Osteoblast (primary cell): ENCODE measurements around the gene DLK2. TPM values are rescaled to one million over a fixed set of nuclear protein-coding genes. Genes with fewer than 3 reads are reported as not detected.
"Not testable (repeated sequence)": the region's sequence is repeated elsewhere in the genome, so short reads cannot be mapped to it uniquely, and the experiment has no call there.

Source experiments
- DNase-seq: peaks from one replicate; pipeline ENCODE4 v3.0.0; 2011; ENCODE audit warnings: low spot score, mixed read lengths; ENCODE audit not compliant: insufficient read length; ENCODE audit errors: missing footprints
- H2AFZ ChIP-seq: 2 replicates; pipeline ENCODE4 v1.6.0; 2011; ENCODE audit warnings: mild to moderate bottlenecking, low read length
- H3K27ac ChIP-seq: 2 replicates; pipeline ENCODE4 v1.5.1; 2011; ENCODE audit warnings: mild to moderate bottlenecking, low read depth, low read length, moderate library complexity
- H3K27me3 ChIP-seq: 2 replicates; pipeline ENCODE4 v1.6.0; 2012; ENCODE audit warnings: mild to moderate bottlenecking, control low read depth, inconsistent platforms, low read length, moderate library complexity; ENCODE audit not compliant: insufficient read depth
- H3K36me3 ChIP-seq: 2 replicates; pipeline ENCODE4 v1.5.1; 2011; ENCODE audit warnings: mild to moderate bottlenecking, low read length, control low read depth, moderate library complexity; ENCODE audit not compliant: insufficient read depth
- H3K4me1 ChIP-seq: 2 replicates; pipeline ENCODE4 v1.5.1; 2011; ENCODE audit warnings: mild to moderate bottlenecking, low read length, control low read depth, moderate library complexity; ENCODE audit not compliant: insufficient read depth
- H3K4me2 ChIP-seq: 2 replicates; pipeline ENCODE4 v1.6.0; 2011; ENCODE audit warnings: mild to moderate bottlenecking, low read length; ENCODE audit not compliant: insufficient read depth
- H3K4me3 ChIP-seq: fragments of 200-600 bp; sonication (generic); 3 replicates; pipeline ENCODE4 v1.5.1; 2012; ENCODE audit warnings: mild to moderate bottlenecking, low read length, inconsistent platforms; ENCODE audit not compliant: insufficient read depth
- H3K79me2 ChIP-seq: 2 replicates; pipeline ENCODE4 v1.6.0; 2012; ENCODE audit warnings: mild to moderate bottlenecking, low read length, control low read depth, inconsistent platforms; ENCODE audit not compliant: insufficient read depth
- H3K9me3 ChIP-seq: 2 replicates; pipeline ENCODE4 v1.5.1; 2011; ENCODE audit warnings: low read depth, low read length, control low read depth
- H4K20me1 ChIP-seq: 2 replicates; pipeline ENCODE4 v1.6.0; 2012; ENCODE audit warnings: mild to moderate bottlenecking, low read length, control low read depth; ENCODE audit not compliant: insufficient read depth
- total RNA-seq: library from RNA; depleted of rRNA; stranded (reverse); fragments of >200 nt; gene quantifications from 2 replicates; pipeline ENCODE4 v1.2.3, GENCODE V29; 2012
- TF ChIP-seq, protein P1 (sequence below): IDR thresholded peaks from 2 replicates; pipeline ENCODE4 v1.5.1; 2011; ENCODE audit warnings: mild to moderate bottlenecking, low read depth, low read length, moderate library complexity; ENCODE audit errors: extremely low read depth

Gene DLK2
- total RNA-seq, 1 donor = not detected

DNA sequence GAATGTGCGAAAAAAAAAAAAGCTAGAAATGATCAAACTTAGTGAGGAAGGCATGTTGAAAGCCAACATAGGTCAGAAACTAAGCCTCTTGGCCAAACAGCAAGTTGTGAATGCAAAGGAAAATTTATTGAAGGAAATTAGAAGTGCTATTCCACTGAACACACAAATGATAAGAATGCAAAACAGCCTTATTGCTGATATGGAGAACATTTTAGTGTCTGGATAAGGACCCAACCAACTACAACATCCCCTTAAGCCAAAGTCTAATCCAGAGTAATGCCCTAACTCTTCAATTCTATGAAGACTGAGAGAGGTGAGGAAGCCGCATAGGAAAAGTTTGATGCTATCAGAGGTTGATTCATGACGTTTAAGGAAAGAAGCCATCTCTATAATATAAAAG lies 33.5 kb downstream of the DLK2 start:
- no peak overlapping the region for H3K27ac ChIP-seq
- H3K9me3 ChIP-seq = no peaks in the 10 kb centered on the region
- no peak overlapping the region for H3K4me3 ChIP-seq
- H3K4me2 ChIP-seq = no peak overlapping the region
- H4K20me1 ChIP-seq = no peaks in the 10 kb centered on the region
- DNase-seq = no peak
- H3K27me3 ChIP-seq = peaks cover 6% of the 10 kb centered on the region
- H3K79me2 ChIP-seq = no peaks in the 10 kb centered on the region
- no peaks in the 10 kb centered on the region for H3K36me3 ChIP-seq
- H3K4me1 ChIP-seq = no peaks in the 10 kb centered on the region
- TF ChIP-seq, protein P1, sequence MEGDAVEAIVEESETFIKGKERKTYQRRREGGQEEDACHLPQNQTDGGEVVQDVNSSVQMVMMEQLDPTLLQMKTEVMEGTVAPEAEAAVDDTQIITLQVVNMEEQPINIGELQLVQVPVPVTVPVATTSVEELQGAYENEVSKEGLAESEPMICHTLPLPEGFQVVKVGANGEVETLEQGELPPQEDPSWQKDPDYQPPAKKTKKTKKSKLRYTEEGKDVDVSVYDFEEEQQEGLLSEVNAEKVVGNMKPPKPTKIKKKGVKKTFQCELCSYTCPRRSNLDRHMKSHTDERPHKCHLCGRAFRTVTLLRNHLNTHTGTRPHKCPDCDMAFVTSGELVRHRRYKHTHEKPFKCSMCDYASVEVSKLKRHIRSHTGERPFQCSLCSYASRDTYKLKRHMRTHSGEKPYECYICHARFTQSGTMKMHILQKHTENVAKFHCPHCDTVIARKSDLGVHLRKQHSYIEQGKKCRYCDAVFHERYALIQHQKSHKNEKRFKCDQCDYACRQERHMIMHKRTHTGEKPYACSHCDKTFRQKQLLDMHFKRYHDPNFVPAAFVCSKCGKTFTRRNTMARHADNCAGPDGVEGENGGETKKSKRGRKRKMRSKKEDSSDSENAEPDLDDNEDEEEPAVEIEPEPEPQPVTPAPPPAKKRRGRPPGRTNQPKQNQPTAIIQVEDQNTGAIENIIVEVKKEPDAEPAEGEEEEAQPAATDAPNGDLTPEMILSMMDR = no peak
- no peak overlapping the region for H2AFZ ChIP-seq

DNA sequence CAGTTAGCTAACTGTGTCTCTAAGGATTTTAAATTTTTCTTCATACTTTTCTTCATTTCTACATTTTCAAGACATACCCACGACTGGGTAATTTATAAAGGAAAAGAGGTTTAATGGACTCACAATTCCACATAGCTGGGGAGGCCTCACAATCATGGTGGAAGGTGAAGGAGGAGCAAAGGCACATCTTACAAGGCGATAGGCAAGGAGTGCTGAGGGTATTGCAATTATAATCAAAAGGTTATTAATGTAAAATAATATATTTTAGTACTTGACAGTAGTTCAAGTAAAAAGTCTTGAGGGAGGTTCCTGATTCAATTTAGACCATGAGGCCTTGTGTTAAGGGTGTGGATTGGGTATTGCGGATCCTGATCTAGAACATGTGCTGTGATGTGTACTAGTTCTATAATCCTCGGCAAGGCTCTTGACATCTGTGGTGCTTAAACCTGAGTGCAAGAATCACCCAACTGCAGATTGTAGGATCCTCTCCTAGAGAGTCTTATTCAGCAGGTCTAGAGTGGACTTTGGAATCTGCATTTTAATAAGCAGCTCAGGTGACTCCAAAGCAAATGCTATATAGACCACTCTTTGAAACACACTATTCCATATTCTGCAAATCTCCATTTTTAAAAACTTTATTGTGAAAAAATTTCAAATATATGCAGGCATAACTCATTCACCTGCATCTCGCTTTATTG lies 35.2 kb downstream of the DLK2 start:
- no peak overlapping the region for H3K4me2 ChIP-seq
- no peak overlapping the region for H3K4me3 ChIP-seq
- DNase-seq = no peak
- peaks cover 6% of the 10 kb centered on the region for H3K27me3 ChIP-seq
- no peaks in the 10 kb centered on the region for H3K9me3 ChIP-seq
- TF ChIP-seq, protein P1 = no peak
- H2AFZ ChIP-seq = no peak overlapping the region
- H3K79me2 ChIP-seq = no peaks in the 10 kb centered on the region
- no peak overlapping the region for H3K27ac ChIP-seq
- H3K36me3 ChIP-seq = no peaks in the 10 kb centered on the region
- no peaks in the 10 kb centered on the region for H4K20me1 ChIP-seq
- H3K4me1 ChIP-seq = no peaks in the 10 kb centered on the region

DNA sequence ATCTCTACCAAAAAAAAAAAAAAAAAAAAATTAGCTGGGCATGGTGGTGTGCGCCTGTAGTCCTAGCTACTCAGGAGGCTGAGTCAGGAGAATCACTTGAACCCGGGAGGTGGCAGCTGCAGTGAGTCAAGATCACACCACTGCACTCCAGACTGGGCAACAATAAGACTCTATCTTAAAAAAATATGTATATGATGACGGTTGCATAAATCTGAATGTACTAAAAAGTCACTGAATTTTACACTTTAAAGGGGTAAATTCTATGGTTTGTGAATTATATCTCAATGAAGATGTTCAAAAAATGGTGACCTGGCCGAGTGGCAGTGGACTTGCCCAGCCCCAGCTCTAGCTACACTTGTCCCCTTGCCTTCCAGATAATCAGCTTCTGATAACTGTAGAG lies 38.4 kb downstream of the DLK2 start:
- TF ChIP-seq, protein P1 = no peak
- Histone ChIP-seq H3K9me3 (no peaks in the 10 kb centered on the region), H3K4me3 (no peak overlapping the region), H3K4me2 (no peak overlapping the region), H3K27me3 (peaks cover 9% of the 10 kb centered on the region), H3K27ac (no peak overlapping the region), H3K36me3 (no peaks in the 10 kb centered on the region), H4K20me1 (no peaks in the 10 kb centered on the region), H3K4me1 (no peaks in the 10 kb centered on the region), H2AFZ (no peak overlapping the region), H3K79me2 (no peaks in the 10 kb centered on the region)
- DNase-seq = no peak

DNA sequence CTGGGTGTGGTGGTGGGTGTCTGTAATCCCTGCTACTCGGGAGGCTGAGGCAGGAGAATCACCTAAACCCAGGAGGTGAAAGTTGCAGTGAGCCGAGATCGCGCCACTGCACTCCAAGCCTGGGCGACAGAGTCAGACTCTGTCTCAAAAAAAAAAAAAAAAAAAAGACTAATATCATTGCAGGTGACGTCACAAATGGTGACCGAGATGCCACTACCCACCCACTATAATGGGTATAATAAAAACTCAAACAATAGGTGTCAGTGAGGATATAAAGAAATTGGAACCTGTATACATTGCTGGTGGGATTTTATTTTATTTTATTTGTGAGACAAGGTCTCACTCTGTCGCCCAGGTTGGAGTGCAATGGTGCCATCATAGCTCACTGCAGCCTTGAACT lies 40.1 kb downstream of the DLK2 start:
- not testable (repeated sequence) for H3K36me3 ChIP-seq, H4K20me1 ChIP-seq, H2AFZ ChIP-seq, H3K27me3 ChIP-seq, H3K9me3 ChIP-seq, H3K4me1 ChIP-seq, H3K4me2 ChIP-seq, H3K27ac ChIP-seq, DNase-seq, H3K79me2 ChIP-seq, H3K4me3 ChIP-seq
